H1 (cell line): ENCODE results near the gene PPP1R14C.

Experiments
- CEBPB ChIP-seq: IDR thresholded peaks from 2 replicates; pipeline ENCODE4 v1.6.1; 2012; ENCODE audit warnings: low read depth, low read length
- CTCF ChIP-seq, 3 experiments: IDR thresholded peaks; 1 replicate in 2 of 3; 2 replicates in 1 of 3; pipeline versions ENCODE4 v1.5.1 to v1.6.1; 2011; ENCODE audit warnings: low read length in 3 of 3, mild to moderate bottlenecking in 3 of 3, inconsistent platforms in 2 of 3, low read depth in 1 of 3, moderate library complexity in 1 of 3; ENCODE audit not compliant: insufficient read depth in 1 of 3; ENCODE audit errors: control extremely low read depth in 1 of 3
- POLR2A ChIP-seq, 2 experiments: IDR thresholded peaks; 1 replicate in 1 of 2; 2 replicates in 1 of 2; pipeline ENCODE4 v1.6.1; 2011; ENCODE audit warnings: low read depth in 2 of 2, low read length in 2 of 2, mild to moderate bottlenecking in 2 of 2; ENCODE audit errors: control extremely low read depth in 1 of 2
- TAF1 ChIP-seq: IDR thresholded peaks from 2 replicates; pipeline ENCODE4 v1.6.1; 2011; ENCODE audit warnings: mild to moderate bottlenecking, low read depth, low read length

- TF ChIP-seq TAF1 (no peak), POLR2A (IDR thresholded peaks at IDR 0.05; ENCODE audit: control extremely low read depth in 1 of 2, low read depth in 2 of 2, low read length in 2 of 2) (no peak), CTCF (IDR thresholded peaks at IDR 0.05; ENCODE audit: control extremely low read depth in 1 of 3, insufficient read depth in 1 of 3, low read depth in 1 of 3, low read length in 3 of 3) (no peak), CEBPB (no peak)
These were observed 65.9 kb downstream of the PPP1R14C start for GRCh38 chr6:150208611-150209352.
